ENCODE data around the gene HSPB2. TPM values are rescaled to one million over a fixed set of nuclear protein-coding genes. Genes with fewer than 3 reads are reported as not detected.

Gene HSPB2
- total and polyA plus RNA-seq, 7 donors, result 20.2 to 55.5 (median 25.0) TPM

GRCh38 chr11:111871693-111872161, 40.8 kb upstream of the HSPB2 start:
- no peak for TF ChIP-seq CTCF (IDR thresholded peaks at IDR 0.05)
- ATAC-seq (peak; percentile 43 to 68 (median 63)), DNase-seq (no peak)
- peaks cover 2 to 41% of the 10 kb centered on the region in 2 donors for H3K36me3 ChIP-seq (ENCODE audit: insufficient read depth in 1 of 2, low read depth in 1 of 2)
- H3K27ac ChIP-seq, result peak overlapping the region; percentile 96
- WGBS, 3 donors, result 16 to 32% (median 25%) methylated on average over 5 of the region's 5 CpGs
- H3K4me1 ChIP-seq, result peaks cover 13% of the 10 kb centered on the region
- no peaks in the 10 kb centered on the region for H3K27me3 ChIP-seq (ENCODE audit: insufficient read depth in 3 of 3, low read length in 2 of 3)
- peak overlapping the region; percentile 91 for H3K4me3 ChIP-seq
- intact Hi-C loops (cut with DNase I), result no loop called here
- no peaks in the 10 kb centered on the region for H3K9me3 ChIP-seq

- peaks cover 4% of the 10 kb centered on the region for H3K4me1 ChIP-seq
- H3K4me3 ChIP-seq, result peak overlapping the region; percentile 70
- DNase-seq (no peak), ATAC-seq (no peak)
- intact Hi-C loops (cut with DNase I), result loop anchor here (5.0 kb wide), 4 partner anchors 34 to 104 kb away; partner anchors contain the start of genes CRYAB (in 2 of the 2) and HSPB2 (in 2 of the 2)
- H3K9me3 ChIP-seq, result no peaks in the 10 kb centered on the region
- H3K27me3 ChIP-seq (ENCODE audit: insufficient read depth in 3 of 3, low read length in 2 of 3), result no peaks in the 10 kb centered on the region
- H3K36me3 ChIP-seq (ENCODE audit: insufficient read depth in 1 of 2, low read depth in 1 of 2), result peaks cover 0 to 7% of the 10 kb centered on the region in 2 donors
- H3K27ac ChIP-seq, result peak overlapping the region; percentile 94
- no peak for TF ChIP-seq CTCF (IDR thresholded peaks at IDR 0.05)
- 0 to 1% (median 0%) methylated on average over 13 of the region's 13 CpGs for WGBS, 3 donors
These were observed 34.1 kb upstream of the HSPB2 start for GRCh38 chr11:111878385-111878848.

GRCh38 chr11:111878849-111879636, 33.5 kb upstream of the HSPB2 start, which contains the start of the genes CFAP68 and FDXACB1:
Gene CFAP68, plus strand, starts transcription at chr11:111879541. Its CDS starts 20 bp downstream, at chr11:111879561.
Gene FDXACB1, minus strand, starts transcription at chr11:111879165. Its CDS starts 33 bp downstream, at chr11:111879132.
- H3K4me3 ChIP-seq, result peak within 1 kb of the TSS; percentile 70
- TF ChIP-seq CTCF (IDR thresholded peaks at IDR 0.05), result peak; percentile 95
- peaks cover 0 to 7% of the 10 kb centered on the region in 2 donors for H3K36me3 ChIP-seq (ENCODE audit: insufficient read depth in 1 of 2, low read depth in 1 of 2)
- H3K4me1 ChIP-seq, result peaks cover 4% of the 10 kb centered on the region
- H3K9me3 ChIP-seq, result no peaks in the 10 kb centered on the region
- 0% methylated on average over 50 to 55 of the region's 55 CpGs for WGBS, 3 donors
- peak within 1 kb of the TSS; percentile 94 for H3K27ac ChIP-seq
- intact Hi-C loops (cut with DNase I), result loop anchor here (5.0 kb wide), 4 partner anchors 33 to 103 kb away; partner anchors contain the start of genes CRYAB (in 2 of the 2) and HSPB2 (in 2 of the 2)
- H3K27me3 ChIP-seq (ENCODE audit: insufficient read depth in 3 of 3, low read length in 2 of 3), result no peaks in the 10 kb centered on the region
- ATAC-seq (peak; percentile 93 to 94 (median 94)), DNase-seq (peak; percentile 94 to 98)

- no peak for TF ChIP-seq CTCF (IDR thresholded peaks at IDR 0.05)
- Histone ChIP-seq H3K27me3 (ENCODE audit: insufficient read depth in 3 of 3, low read length in 2 of 3) (no peaks in the 10 kb centered on the region), H3K4me1 (peaks cover 4% of the 10 kb centered on the region), H3K27ac (peak overlapping the region; percentile 94), H3K36me3 (ENCODE audit: insufficient read depth in 1 of 2, low read depth in 1 of 2) (peaks cover 0 to 7% of the 10 kb centered on the region in 2 donors), H3K9me3 (no peaks in the 10 kb centered on the region), H3K4me3 (peak overlapping the region; percentile 70)
- intact Hi-C loops (cut with DNase I), result loop anchor here (5.0 kb wide), 4 partner anchors 33 to 103 kb away; partner anchors contain the start of genes CRYAB (in 2 of the 2) and HSPB2 (in 2 of the 2)
- peak in 2 of 4 donors; percentile 0 to 19 for ATAC-seq
- no peak for DNase-seq
- WGBS, 3 donors, result 39 to 43% (median 41%) methylated on average over 6 of the region's 6 CpGs
These were observed 32.9 kb upstream of the HSPB2 start for GRCh38 chr11:111879637-111879960.
